ENCODE measurements around the gene MRGPRE. TPM values are rescaled to one million over a fixed set of nuclear protein-coding genes. Genes with fewer than 3 reads are reported as not detected.

MRGPRE gene
- total and polyA plus RNA-seq, 12 donors = 0.21 to 2.5 (median 0.51) TPM; not detected in 3

DNA sequence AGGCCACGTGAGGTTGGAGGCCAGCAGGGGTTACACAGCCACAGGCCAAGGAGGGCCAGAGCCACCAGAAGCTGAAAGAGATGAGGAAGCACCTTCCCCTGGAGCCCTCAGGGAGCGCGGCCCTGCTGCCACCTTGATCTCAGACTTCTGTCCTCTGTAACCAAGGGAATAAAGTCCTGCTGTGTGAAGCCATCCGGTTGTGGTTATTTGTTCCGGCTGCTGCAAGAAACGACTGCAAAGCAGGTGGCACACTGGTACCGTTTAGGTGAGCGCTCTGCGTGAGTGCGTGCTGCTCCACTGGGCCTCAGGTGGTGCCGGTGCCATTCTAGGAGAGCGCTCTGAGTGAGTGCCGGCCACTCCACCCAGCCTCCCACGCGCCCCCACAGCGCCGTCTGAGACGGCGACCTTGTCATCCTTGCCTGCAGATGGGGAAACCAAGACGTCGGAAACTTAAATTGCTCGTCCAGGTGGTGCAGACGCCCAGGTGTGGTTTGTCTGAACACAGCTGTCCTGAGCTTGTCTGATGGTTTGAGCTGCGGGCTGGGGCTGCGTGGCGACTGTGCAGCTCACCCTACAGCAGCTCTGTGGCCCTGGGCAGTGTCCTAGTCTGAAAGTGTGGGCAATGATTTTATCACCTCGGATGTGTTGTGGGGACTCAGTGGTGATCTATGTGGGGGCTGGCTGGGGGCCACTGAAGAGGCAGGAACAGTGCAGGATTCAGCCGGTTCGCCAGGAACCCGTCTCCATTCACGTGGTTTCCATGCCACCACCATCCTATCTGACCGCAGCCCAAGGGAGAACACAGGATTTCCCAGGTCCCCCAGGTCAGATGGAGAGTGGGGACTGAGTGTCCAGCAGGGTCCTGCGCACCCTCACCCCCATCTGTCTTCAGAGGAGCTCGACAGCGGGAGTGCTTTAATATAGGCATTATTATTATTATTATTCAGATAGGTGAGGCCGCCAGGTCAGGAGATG, 9.0 kb downstream of the MRGPRE start:
- H3K27me3 ChIP-seq = peaks cover 0 to 76% (median 42%) of the 10 kb centered on the region in 7 donors
- H3K9me3 ChIP-seq = no peaks in the 10 kb centered on the region
- DNase-seq = no peak
- no peak overlapping the region for H3K4me3 ChIP-seq
- no peaks in the 10 kb centered on the region for H3K36me3 ChIP-seq
- intact Hi-C loops (cut with DNase I) = no loop called here
- peaks cover 0 to 6% (median 0%) of the 10 kb centered on the region in 9 donors for H3K4me1 ChIP-seq
- H3K27ac ChIP-seq = no peak overlapping the region
- 79 to 82% methylated on average over 36 of the region's 36 CpGs for WGBS, 2 donors
- TF ChIP-seq, protein P1, sequence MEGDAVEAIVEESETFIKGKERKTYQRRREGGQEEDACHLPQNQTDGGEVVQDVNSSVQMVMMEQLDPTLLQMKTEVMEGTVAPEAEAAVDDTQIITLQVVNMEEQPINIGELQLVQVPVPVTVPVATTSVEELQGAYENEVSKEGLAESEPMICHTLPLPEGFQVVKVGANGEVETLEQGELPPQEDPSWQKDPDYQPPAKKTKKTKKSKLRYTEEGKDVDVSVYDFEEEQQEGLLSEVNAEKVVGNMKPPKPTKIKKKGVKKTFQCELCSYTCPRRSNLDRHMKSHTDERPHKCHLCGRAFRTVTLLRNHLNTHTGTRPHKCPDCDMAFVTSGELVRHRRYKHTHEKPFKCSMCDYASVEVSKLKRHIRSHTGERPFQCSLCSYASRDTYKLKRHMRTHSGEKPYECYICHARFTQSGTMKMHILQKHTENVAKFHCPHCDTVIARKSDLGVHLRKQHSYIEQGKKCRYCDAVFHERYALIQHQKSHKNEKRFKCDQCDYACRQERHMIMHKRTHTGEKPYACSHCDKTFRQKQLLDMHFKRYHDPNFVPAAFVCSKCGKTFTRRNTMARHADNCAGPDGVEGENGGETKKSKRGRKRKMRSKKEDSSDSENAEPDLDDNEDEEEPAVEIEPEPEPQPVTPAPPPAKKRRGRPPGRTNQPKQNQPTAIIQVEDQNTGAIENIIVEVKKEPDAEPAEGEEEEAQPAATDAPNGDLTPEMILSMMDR (IDR thresholded peaks at IDR 0.05) = no peak
- no peak for ATAC-seq

DNA sequence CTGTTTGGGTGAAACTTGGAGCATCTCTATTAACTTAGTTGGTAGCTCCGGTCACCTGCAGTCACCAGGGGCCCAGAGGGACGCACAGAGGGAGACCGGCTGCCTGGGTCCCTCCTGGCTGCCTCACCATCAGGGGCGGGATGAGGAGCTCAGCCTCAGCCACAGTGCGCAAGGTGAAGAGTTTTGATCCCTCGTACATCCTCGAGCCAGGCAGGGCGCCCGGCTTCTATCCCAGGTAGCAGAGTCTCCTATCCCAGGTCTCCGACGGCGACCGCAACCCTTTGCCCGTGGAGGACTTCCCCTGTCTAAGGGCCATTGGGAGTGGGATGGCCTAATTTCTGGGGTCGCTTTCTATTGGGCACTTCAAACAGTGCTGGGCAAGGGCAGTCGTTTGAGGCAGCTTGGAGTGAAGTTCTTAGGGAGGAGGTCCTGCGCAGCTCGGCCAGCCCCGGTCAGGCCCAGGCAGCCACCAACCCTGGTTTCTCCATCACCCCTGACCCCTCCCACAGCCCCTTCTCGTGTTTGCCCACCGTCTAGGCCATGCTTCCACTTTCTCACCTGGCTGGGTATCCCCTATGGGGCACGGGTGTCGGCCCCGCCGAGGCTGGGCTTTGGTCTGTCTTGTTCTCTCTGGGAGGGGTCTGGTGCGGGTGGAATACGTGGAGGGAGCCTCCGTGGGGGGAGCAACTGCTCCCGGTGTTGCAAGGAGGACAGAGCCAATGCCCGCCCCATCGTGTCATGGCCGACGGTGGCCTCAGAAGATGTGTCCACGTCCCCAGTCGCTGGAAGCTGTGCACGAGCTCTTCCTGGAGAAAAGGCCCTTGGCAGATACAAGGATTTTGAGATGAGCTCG, 10.0 kb downstream of the MRGPRE start:
- DNase-seq (peak in 1 of 2 donors; percentile 9), ATAC-seq (no peak)
- no peak overlapping the region for H3K4me3 ChIP-seq
- no peak overlapping the region for H3K27ac ChIP-seq
- intact Hi-C loops (cut with DNase I) = no loop called here
- WGBS, 2 donors = 80 to 81% methylated on average over 37 of the region's 37 CpGs
- TF ChIP-seq, protein P1 (IDR thresholded peaks at IDR 0.05) = no peak
- H3K27me3 ChIP-seq = peaks cover 0 to 79% (median 46%) of the 10 kb centered on the region in 7 donors
- H3K9me3 ChIP-seq = no peaks in the 10 kb centered on the region
- no peaks in the 10 kb centered on the region for H3K36me3 ChIP-seq
- H3K4me1 ChIP-seq = peaks cover 0 to 6% (median 0%) of the 10 kb centered on the region in 9 donors

DNA sequence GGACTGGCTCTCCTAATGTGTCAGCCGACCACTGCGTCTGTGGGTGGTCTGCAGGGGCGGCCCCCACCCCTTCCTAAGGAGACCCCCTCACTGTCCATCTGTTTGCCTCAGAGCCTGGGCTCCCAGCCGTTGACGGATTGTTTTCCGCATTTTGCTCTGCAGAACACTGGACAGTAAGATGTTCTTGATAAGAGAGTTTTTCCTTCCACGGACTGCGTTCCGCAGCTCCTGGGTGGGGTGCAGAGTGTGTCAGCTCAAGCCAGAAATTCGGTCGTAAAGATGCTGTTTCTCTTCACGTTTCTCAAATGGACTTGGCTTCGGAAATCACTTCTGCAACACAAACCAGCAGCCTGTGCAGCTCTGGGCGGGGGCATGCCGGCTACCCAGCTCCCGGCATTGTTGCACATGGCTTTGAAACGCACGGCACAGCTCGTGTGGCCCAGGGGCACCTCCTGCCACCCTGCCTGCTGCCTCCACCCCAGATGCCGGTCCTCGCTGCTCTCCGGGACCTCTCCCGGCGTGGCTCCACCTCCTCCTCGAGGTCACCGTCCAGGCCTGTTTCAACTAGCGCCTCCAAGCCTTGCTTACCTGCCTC, 10.7 kb downstream of the MRGPRE start:
- WGBS, 2 donors = 54 to 56% methylated on average over 27 of the region's 27 CpGs
- ATAC-seq = no peak
- TF ChIP-seq, protein P1 (IDR thresholded peaks at IDR 0.05) = no peak
- intact Hi-C loops (cut with DNase I) = no loop called here
- H3K4me1 ChIP-seq = peaks cover 0 to 10% (median 0%) of the 10 kb centered on the region in 9 donors
- H3K27ac ChIP-seq = no peak overlapping the region
- no peaks in the 10 kb centered on the region for H3K36me3 ChIP-seq
- DNase-seq = peak in 1 of 2 donors; percentile 7
- H3K9me3 ChIP-seq = no peaks in the 10 kb centered on the region
- H3K27me3 ChIP-seq = peaks cover 0 to 83% (median 46%) of the 10 kb centered on the region in 7 donors
- no peak overlapping the region for H3K4me3 ChIP-seq

Data from heart right ventricle (tissue), 16 donors.